ENCODE measurements around the gene CD40LG. TPM values are rescaled to one million over a fixed set of nuclear protein-coding genes. Genes with fewer than 3 reads are reported as not detected.

The CD40LG gene
- total RNA-seq, 4 donors from 2014 or later: 0.20 to 1.3 TPM; not detected in 2

DNA sequence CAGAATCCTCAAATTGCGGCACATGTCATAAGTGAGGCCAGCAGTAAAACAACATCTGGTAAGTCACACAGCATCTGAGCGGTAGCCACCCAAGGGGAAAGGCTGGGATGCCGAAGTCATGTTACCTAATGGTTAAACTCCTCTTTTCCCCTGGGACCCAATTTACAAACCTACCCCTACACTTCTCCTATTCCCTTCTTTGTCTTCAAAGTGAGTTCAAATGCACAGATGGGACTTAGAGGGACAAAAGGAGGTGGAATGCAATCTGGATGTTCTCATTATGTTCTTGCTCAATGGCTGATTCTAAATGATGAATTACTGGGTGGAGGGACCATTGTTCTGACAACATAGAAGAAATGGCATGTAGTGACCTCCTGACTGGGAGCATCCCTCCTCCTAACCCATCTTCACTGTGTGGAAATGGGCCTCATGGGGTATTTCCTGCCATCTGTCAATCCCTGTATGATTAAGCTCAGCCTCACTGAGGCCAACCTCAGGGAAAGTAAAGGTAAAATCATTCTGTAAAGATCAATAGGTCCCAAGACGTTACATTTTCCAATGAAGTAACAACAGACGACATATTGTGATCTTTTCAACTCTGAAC is 8.5 kb downstream of the CD40LG start:
- Histone ChIP-seq H3K4me1 (no peaks in the 10 kb centered on the region), H3K4me3 (no peak overlapping the region), H3K9me3 (no peaks in the 10 kb centered on the region), H3K27ac (no peak overlapping the region), H3K27me3 (no peaks in the 10 kb centered on the region), H3K36me3 (peaks cover 0 to 3% (median 0%) of the 10 kb centered on the region in 3 donors)
- 77 to 79% methylated on average over 5 of the region's 5 CpGs for WGBS, 2 donors
- no peak for DNase-seq (ENCODE audit: low spot score in 2 of 2)
- TF ChIP-seq EP300 (IDR thresholded peaks at IDR 0.05): no peak
- TF ChIP-seq, protein P1, sequence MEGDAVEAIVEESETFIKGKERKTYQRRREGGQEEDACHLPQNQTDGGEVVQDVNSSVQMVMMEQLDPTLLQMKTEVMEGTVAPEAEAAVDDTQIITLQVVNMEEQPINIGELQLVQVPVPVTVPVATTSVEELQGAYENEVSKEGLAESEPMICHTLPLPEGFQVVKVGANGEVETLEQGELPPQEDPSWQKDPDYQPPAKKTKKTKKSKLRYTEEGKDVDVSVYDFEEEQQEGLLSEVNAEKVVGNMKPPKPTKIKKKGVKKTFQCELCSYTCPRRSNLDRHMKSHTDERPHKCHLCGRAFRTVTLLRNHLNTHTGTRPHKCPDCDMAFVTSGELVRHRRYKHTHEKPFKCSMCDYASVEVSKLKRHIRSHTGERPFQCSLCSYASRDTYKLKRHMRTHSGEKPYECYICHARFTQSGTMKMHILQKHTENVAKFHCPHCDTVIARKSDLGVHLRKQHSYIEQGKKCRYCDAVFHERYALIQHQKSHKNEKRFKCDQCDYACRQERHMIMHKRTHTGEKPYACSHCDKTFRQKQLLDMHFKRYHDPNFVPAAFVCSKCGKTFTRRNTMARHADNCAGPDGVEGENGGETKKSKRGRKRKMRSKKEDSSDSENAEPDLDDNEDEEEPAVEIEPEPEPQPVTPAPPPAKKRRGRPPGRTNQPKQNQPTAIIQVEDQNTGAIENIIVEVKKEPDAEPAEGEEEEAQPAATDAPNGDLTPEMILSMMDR (IDR thresholded peaks at IDR 0.05): no peak
- no peak for TF ChIP-seq POLR2A (IDR thresholded peaks at IDR 0.05)

DNA sequence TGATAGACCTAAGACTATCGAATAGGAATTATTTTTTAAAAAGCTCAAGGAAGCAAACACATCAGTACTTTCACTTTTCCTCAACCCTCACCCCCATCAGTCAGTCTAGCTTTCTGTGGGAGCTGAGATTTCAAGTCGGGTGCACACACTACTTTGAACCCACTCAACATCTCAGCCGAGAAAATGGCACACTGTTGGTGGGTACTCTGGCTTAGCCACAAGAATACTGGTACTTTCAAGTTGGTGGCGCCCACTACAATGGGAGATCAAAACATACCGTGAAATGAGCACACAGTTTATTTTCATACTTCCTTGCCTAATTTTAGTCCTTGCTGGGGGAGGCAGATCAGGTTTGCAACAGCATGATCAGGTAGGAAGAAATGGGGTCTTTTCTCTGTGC is 10.2 kb downstream of the CD40LG start:
- TF ChIP-seq POLR2A (IDR thresholded peaks at IDR 0.05): no peak
- TF ChIP-seq, protein P1 (IDR thresholded peaks at IDR 0.05): no peak
- no peak for TF ChIP-seq EP300 (IDR thresholded peaks at IDR 0.05)
- WGBS, 2 donors: 83 to 91% methylated on average over 5 of the region's 5 CpGs
- Histone ChIP-seq H3K27me3 (no peaks in the 10 kb centered on the region), H3K9me3 (no peaks in the 10 kb centered on the region), H3K4me1 (no peaks in the 10 kb centered on the region), H3K27ac (no peak overlapping the region), H3K36me3 (peaks cover 0 to 3% (median 0%) of the 10 kb centered on the region in 3 donors), H3K4me3 (no peak overlapping the region)
- DNase-seq (ENCODE audit: low spot score in 2 of 2): no peak

DNA sequence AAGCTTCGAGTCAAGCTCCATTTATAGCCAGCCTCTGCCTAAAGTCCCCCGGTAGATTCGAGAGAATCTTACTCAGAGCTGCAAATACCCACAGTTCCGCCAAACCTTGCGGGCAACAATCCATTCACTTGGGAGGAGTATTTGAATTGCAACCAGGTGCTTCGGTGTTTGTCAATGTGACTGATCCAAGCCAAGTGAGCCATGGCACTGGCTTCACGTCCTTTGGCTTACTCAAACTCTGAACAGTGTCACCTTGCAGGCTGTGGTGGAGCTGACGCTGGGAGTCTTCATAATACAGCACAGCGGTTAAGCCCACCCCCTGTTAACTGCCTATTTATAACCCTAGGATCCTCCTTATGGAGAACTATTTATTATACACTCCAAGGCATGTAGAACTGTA is 11.2 kb downstream of the CD40LG start:
- DNase-seq (ENCODE audit: low spot score in 2 of 2): no peak
- H3K9me3 ChIP-seq: no peaks in the 10 kb centered on the region
- no peaks in the 10 kb centered on the region for H3K4me1 ChIP-seq
- TF ChIP-seq POLR2A (IDR thresholded peaks at IDR 0.05) (no peak), EP300 (IDR thresholded peaks at IDR 0.05) (no peak)
- TF ChIP-seq, protein P1 (IDR thresholded peaks at IDR 0.05): no peak
- peaks cover 0 to 3% (median 0%) of the 10 kb centered on the region in 3 donors for H3K36me3 ChIP-seq
- H3K4me3 ChIP-seq: no peak overlapping the region
- no peaks in the 10 kb centered on the region for H3K27me3 ChIP-seq
- 76 to 79% methylated on average over 8 to 9 of the region's 9 CpGs for WGBS, 2 donors
- no peak overlapping the region for H3K27ac ChIP-seq

DNA sequence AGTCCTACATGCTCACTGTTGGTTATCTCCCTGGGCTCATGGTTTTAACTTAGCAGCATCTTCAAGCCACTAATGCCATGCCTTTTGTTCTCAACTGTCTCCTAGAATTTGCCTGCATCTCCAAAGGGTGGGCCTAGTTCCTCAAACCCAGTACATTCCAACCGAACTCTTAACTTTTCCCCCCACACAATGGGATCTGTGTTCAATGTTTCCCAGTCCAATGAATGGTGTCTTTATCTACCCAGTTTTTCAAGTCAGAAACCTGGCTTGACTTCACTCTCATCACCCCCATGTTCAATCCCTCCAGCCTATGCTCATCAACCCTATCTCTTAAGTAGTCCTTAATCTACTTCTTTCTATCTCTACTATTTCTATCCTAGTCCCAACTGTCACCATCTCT is 12.9 kb downstream of the CD40LG start:
- Histone ChIP-seq H3K36me3 (peaks cover 0 to 17% (median 3%) of the 10 kb centered on the region in 3 donors), H3K9me3 (peaks cover 0 to 4% (median 0%) of the 10 kb centered on the region in 4 donors), H3K4me1 (no peaks in the 10 kb centered on the region), H3K4me3 (no peak overlapping the region), H3K27ac (no peak overlapping the region), H3K27me3 (no peaks in the 10 kb centered on the region)
- DNase-seq (ENCODE audit: low spot score in 2 of 2): no peak
- 50 to 56% methylated on average over 1 of the region's 1 CpG for WGBS, 2 donors
- TF ChIP-seq POLR2A (IDR thresholded peaks at IDR 0.05) (no peak), EP300 (IDR thresholded peaks at IDR 0.05) (no peak)
- TF ChIP-seq, protein P1 (IDR thresholded peaks at IDR 0.05): no peak

DNA sequence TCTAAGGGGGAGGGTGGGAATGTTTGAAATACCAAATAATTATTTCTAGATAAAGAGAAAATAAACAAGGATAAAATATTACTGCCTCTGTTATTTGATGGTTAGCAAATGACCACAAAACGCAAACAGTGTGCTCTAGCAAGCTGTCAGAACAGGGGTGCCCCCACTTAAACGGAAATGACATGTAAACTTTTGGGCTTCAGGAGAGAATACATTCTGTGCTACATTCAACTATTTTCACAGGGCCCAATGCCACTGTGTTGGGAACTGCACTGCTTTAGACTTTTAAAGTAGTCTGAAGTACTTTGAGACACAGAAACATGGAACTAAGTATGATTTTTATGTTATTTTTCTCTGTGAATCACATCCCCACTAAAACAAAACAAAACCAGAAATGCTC is 14.1 kb downstream of the CD40LG start:
- TF ChIP-seq POLR2A (IDR thresholded peaks at IDR 0.05): no peak
- 48 to 65% methylated on average over 2 of the region's 2 CpGs for WGBS, 2 donors

More for the DNA sequence above, 14.1 kb downstream of the CD40LG start:
- peaks cover 0 to 4% (median 0%) of the 10 kb centered on the region in 4 donors for H3K9me3 ChIP-seq
- DNase-seq (ENCODE audit: low spot score in 2 of 2): no peak
- peaks cover 0 to 29% (median 3%) of the 10 kb centered on the region in 3 donors for H3K36me3 ChIP-seq
- H3K27me3 ChIP-seq: no peaks in the 10 kb centered on the region
- H3K4me3 ChIP-seq: no peak overlapping the region
- no peak overlapping the region for H3K27ac ChIP-seq
- H3K4me1 ChIP-seq: no peaks in the 10 kb centered on the region

Measured in tibial nerve (tissue), 4 donors.